HG02759 (cell line): ENCODE measurements around the gene ATL3.
"Not testable (repeated sequence)": the region's sequence is repeated elsewhere in the genome, so short reads cannot be mapped to it uniquely, and the experiment has no call there.

Experiments used
- ATAC-seq: cut with Tn5 transposase; IDR thresholded peaks from one replicate; pipeline ENCODE4 v1.9.1; 2021; ENCODE audit warnings: mild to moderate bottlenecking, moderate library complexity; ENCODE audit not compliant: unreplicated experiment

ATL3 gene

DNA sequence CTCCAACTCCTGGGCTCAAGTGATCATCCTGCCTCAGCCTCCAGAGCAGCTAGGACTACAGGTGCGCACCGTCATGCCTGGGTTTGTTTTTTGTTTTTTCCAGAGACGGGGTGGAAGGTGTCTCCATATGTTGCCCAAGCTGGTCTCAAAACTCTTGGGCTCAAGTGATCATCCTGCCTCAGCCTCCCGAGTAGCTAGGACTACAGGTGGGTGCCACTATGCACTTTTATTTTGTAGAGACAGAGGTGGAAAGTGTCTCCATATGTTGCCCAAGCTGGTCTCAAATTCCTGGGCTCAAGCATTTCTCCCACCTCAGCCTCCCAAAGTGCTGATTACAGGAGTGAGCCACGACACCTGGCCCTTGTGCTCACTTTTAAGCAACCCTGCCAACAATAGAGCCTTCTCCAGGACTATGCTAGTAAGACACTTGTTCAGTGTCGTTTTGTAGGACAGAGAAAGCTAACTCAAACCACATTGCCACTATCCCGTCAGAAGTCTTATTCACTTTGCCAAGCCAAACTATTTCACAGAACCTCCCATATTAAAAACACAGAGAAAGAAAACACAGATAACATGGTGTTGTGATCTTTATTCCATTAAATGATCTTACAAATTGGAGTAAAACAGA, 47.5 kb downstream of the ATL3 start:
- ATAC-seq = no peak

DNA sequence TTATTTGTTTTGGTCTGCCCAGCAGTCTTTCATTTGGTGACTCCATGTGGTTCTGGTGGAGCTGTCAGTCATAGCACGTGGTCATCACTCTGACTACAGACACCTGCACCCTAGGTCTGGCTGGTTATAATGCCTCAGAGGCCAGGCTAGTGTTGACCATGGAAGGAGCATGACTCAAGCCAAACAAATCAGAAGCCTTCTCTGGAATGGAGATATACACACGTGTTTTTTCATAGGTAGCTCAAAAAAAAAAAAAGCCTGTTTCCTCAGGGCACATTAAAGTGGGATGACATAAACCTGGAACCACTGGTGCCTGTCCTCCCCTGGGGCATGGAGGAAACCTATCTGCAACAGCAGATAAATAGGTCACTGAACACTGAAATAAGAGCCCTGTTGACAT, 48.9 kb downstream of the ATL3 start:
- no peak for ATAC-seq

DNA sequence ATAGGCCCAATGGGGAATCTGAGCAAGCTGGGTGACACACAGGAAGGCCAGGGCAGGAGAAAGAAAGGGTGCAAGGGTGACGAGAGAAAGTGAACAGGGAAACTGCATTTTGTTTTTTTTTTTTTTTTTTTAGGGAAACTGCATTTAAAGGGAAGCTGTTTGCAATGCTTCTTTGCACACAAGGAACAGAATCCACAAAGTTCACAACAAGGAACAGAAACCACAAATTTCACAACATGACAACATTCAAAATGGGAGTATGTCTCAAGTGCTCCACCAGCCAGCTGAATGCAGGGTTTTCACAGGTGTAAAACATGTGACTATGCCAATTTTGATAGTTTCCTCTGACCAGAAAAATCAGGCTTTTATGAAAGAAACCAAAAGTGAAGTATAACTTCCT, 50.1 kb downstream of the ATL3 start:
- no peak for ATAC-seq

DNA sequence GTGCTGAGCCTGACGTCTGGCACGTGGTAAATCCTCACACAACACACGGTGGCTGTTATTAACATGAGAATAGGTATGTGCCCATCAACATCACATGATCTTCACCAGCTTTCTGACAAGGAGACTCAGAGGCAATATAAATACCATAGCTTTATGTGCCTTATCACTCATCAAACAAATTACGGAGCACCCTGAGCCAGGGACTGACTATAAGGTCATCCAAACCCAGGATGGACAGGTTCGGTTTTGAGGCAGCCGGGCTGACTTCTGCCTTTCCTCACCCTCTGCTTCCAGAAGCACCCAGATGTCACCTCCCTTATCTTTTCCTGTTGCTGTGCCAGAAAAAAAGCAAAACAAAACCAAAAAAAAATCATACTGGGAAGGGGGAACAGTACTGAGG, 51.2 kb downstream of the ATL3 start:
- ATAC-seq = no peak

DNA sequence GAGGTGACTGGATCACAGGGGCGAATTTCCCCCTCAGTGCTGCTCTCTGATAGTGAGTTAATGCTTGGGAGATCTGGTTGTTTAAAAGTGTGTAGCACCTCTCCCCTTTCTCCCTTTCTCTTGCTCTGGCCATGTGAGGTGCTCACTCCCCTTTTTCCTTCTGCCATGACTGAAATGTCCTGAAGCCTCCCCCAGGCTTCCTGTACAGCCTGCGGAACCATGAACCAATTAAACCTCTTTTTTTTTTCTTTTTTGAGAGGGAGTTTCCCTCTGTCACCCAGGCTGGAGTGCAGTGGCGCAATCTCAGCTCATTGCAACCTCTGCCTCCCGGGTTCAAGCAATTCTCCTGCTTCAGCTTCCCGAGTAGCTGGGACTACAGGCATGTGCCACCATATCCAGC, 53.5 kb downstream of the ATL3 start:
- not testable (repeated sequence) for ATAC-seq

DNA sequence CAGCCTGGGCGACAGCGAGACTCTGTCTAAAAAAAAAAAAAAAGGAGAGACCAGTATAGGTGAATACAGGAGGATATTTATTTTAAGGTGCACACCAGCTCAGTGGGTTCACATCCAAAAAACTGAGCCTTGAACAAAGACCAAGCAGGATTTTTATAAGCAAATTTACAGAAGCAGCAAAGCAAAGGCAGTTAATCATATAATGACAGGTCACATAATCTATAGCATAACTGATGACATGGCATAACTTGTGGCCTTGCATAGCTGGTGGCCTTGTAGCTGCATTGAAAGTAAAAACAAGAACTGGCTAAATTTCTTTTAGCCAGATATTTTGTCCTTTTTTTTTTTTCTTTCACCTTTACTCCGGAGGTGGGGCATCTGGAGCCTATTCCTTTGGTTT, 54.2 kb downstream of the ATL3 start:
- ATAC-seq = no peak

DNA sequence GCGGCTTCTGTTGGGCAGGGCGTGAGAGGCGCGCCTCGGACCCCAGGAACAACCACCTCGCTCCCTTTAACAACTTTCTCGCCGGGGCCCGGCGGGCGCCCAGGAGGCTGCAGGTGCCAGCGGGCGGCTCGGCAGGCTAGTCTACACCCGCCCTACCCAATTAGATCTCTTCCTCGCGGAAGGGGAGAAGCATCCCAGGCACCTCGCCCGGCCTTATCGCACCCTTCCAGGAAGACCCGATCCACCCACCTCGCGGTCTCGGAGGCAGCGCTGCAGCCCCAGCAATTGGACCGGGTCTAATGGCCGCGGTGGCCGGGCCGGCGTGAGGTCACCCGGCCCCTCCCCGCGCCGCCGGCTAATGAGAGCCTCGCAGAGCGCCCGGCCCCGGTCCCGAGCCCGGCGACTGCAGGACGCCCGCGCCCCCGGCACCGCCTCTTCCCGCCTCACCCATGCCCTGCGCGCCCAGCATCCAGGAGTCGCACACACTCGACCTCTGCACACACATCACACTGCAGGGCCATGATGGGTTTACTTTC, 57.0 kb downstream of the ATL3 start, which contains the start of gene PLAAT3:
TSS of gene PLAAT3 (minus strand) at position 298 of the 536 bp plus-strand sequence. CDS start 419 bp downstream, outside the sequence.
- peak; percentile 47 for ATAC-seq

DNA sequence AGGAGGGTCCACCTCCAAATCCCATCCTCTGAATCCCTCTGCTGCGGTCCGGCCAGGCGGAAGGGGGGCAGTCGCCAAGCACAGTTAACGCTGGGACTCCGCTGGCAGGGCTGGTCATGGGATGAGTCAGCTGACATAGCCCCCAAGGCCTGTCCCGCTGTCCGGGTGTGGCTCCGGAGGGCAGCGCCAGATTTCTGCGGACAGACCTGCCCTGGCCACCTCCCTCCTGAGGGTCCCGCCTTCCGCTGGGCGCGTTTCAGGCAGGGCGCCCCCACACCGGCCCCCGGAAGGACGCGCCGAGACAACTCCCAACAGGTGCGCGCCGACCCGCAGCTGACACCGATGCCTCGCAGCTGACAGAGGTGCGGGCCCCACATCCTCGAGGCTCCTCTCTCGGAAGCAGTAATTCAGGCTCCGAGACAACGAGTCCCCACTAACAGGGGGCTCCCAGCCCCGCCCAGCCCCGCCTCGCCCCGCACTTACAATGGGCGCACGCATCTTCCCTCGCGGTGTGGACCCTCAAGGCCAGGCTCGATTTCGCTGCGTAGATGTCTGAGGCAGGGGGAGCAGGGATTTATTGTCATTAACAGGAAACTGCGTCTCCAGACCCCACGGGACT, 57.5 kb downstream of the ATL3 start:
- no peak for ATAC-seq

DNA sequence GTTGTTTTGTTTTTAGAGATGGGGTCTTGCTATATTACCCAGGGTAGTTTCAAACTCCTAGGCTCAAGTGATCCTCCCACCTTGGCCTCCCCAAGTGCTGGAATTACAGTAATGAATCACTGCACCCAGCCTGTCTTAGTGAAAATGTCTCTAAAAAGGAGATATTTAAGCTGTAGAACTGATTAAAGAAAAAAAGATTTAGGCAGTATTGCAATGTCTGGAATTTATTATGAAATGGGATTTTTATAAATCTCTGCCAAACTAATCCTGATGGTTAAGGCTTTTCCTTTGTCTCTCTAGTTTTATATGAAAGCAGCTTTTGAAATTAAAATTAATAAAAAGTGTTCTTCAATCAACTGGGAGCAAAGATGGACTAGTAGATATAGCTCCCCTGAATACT, 59.0 kb downstream of the ATL3 start:
- ATAC-seq = no peak

DNA sequence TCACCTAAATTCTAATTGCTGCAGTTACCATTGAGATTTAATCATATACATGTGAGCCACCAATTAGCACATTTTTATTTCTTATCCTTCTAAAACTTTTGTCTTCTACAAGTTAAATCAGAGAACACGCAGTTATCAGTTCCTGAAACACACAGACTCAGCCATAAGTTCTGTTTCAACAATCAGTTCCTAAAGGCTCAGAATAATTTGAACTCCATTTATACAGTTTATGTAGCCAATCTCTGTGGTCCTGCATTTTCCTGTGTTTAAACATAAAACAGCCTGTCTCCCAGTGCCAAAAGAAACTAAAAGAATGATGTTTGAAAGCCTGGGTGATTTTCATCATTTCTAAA, 59.8 kb downstream of the ATL3 start:
- ATAC-seq = no peak

DNA sequence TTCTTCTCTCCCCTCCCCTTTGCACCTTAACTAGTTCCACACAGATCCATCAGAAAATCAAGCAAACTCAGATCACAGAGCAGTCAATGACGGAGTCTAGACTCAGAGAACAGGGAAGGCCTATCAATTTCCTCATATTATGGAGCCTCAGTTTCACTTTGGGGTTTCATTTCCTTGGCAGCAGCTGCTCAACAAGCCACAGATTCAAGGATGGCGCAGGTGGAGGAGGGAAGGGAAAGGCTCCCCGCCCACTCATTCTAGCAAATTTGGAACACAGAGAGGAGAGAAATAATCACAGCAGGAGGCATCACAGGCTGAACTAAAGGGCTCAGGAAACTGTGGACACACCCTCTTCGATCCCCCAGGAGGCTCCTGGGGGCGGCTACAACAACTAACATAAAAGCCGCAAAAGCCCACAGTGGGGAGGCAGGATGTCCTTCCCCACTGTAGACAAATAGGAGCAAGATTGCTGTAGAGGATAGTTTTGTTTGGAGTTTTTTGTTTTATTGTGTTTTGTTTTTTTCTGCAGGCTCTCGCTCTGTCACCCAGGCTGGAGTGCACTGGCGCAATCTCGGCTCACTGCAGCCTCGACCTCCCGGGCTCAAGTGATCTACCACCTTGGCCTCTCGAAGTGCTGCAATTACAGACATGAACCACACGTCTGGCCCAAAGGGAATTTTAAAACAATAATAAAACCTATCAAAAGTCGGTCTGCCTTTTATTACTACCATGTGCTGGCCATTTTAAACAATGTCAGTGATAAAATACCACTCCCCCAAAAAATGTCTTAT, 60.4 kb downstream of the ATL3 start:
- no peak for ATAC-seq

DNA sequence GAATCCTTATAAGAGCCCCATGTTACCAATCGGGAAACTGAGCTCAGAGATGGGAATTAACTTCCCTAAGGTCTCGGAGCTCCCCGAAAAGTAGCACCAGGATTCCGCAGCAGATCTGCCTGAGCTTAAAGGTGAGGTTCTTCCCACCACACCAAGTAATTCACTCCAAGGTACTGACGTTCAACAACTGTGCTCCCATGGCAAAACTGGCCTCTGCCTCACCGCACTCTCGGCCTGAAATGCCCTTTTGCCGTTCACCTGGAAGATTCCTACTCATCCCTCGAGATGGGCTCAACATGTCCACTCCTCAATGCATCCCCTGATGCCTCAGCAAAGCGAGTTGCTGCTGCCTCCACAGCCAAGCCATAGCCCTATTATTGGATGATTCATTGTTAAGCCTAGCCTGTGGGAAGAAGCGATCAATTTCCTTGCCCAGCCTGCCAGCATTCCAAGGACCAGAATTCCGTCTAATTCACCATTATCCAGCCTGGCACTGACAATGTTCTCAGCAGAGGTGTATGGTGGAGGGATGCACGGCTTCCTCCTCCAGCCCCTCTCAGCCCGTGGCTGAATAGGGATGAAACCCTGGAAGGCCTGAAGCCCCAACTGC, 61.1 kb downstream of the ATL3 start:
- no peak for ATAC-seq

DNA sequence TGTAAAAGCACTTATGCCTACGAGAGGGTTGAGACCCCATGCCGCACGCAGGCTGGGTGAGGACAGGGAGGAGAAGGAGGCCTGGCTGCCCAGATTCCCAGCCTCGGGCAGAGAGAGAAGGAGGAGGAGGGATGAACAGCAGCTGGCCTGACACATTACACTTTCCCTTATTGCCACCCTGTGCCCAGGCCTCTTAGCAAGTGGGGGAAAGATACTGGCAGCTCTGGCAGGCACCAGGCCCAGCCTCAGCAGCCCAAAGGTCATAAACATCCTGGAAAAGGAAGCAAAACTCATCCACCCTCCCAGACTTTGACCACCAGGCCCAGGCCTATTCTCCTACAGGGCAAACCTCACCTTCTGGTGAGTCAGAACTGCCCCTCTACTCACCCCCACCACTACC, 61.6 kb downstream of the ATL3 start:
- no peak for ATAC-seq

DNA sequence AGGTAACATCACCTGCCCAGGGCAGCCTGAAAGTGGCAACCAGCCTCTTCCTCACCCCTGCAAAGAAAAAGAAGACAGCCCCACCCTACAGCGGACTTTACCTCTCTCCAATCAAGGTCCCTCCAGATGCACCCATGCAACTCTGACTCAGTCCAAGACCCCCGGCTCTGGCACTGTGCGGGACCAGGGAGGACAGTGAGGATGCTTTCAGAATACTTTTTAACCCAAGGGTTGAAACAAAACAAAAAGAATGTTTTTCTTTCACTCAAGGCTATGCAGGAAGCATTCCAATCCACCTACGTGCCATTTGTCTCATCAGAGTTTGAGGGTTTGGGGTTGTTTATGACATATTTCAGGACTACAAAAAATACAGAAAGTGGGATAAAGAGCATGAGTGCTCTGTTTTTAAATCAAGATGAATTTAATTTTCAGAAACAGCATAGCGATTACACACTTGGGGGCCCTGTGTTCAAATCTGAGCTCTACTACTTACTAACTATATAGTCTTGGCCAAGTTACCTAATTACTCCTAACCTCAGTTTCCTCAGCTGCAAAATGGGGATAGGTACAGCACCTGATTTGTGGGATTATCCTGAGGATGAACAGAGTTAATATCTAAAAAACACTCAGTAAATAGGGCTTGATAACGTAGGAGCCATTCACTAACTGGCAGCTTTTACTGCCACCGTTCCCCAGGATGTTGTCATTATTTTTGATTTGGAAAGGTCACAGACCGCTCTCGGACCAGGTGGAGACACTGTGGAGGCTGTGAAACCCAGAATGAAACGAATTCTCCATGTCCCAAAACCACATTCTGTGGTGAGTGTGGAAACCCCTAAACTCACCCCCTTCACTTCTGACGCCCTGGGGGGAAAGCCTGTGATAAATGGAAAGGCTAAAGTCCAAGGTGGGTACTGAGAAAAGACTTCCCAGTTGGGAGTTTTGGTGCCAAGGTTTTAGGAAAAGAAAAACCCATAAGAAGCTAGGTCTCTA, 62.5 kb downstream of the ATL3 start:
- ATAC-seq = no peak

DNA sequence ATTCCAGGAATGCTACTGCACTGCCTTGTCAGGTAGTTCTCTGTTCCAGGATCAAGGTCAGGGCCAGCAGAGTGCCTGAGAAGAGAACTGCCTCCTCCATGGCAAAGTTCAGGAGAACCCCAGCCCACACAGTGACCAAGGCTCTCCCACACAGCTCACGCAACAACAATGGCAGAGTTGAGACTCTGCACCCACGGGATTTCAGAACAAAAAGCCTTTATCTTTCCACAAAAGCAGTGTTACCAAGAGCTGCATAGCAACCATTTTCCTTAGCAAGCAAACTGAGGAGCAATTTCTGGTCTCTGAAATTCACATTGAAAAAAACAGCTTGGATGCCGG, 68.0 kb downstream of the ATL3 start:
- ATAC-seq = no peak

DNA sequence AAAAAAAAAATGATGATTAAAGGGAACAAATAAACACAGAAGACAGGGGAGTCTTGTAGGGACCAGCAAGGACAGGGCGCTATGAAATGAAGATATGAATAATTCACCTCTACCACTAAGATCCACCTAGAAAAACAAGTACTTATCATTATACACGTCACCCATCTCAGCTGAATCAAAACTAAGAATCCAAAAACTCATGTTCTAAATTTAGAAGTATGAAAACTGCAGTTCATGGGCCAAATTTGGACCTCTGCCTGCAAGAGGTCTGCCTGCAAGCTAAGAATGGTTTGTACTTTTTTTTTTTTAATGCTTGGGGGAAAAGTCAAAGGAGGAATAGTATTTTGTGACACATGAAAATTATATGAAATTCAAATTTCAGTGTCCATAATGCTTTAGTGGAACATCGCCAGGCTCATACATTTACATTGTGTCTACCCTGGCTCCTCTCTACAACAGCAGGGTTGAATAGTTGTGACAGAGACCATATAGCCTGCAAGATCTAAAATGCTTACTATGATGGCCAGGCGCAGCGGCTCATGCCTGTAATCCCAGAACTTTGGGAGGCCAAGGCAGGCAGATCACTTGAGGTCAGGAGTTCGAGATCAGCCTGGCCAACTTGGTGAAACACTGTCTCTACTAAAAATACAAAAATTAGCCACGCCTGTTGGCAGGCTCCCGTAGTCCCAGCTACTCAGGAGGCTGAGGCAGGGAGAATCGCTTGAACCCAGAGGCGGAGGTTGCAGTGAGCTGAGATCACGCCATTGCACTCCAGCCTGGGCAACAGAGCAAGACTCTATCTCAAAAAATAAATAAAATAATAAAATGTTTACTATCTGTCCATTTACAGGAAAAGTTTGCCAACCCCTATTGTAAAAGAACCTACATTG, 68.6 kb downstream of the ATL3 start:
- ATAC-seq = not testable (repeated sequence)

DNA sequence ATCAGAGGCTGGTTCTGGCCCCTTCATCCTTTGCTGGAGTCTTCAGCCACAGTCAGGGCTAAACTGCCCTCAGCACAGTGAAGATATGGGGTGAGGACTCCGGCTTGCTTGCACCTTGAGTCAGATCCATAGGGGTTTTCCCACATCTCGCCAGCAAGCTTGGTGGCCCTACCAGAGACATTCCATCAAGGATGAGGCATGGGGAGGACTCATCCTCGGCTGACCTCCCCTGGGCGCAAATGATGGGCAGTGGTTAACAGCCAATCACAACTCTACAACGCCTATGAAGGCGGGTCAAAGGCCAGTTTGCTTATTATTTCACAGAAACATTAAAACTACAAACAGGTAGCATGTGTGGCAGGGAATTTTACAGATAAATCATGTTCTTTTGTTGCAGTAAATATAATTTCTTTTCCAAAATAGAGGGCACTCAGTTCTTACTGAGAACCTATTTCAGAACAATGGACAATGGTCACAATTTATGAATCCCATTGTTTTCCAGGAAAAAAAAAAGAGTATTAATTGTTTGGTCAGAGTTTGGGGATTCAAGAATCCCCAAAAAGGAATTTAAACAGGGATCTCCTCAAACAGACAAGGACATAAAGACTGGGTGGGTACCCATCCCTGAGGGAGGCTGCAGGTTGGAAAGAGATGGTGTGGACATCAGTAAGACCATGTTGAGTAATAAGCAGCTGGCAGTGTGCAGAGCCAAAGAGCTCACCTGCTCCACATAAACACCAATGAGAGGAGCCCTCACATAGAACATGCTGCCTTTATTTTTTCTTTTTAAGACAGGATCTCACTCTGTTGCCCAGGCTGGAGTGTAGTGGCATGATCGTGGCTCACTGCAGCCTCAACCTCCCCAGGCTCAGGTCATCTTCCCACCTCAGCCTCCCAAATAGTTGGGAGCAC, 71.7 kb downstream of the ATL3 start:
- ATAC-seq = no peak

DNA sequence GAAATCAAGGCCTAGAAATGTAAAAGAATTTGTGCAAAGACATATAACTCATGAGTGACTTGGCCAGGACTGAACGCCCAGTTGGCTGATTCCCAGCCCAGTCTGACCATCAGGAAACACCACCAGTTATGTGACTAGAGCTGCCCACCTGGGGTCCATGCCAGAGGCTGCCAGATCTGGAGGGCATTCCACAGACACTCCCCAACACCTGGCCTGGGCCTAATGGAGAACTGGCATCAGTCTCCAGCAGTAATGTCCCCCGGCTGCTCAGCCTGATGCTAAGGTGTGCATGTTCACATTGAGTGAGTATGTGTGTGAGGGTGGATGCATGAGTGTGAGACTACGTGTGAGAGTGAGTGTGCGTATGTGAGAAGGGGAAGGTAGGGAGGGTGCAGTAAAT, 72.6 kb downstream of the ATL3 start:
- ATAC-seq = no peak
